Uterus (tissue), 2 donors: ENCODE results near the gene CNTNAP5.

Source experiments
- POLR2A ChIP-seq, 2 donors: fragments of 450-650 bp; IDR thresholded peaks; one replicate each; pipeline ENCODE4 v1.6.1; 2016; ENCODE audit warnings: antibody characterized with exemption in 2 of 2, mild to moderate bottlenecking in 1 of 2, moderate library complexity in 1 of 2
- TF ChIP-seq, protein P1 (sequence below), 4 experiments: fragments of 200-600 bp in 2 of 4; fragments of 450-650 bp in 2 of 4; sonication (generic) in 2 of 4; IDR thresholded peaks; one replicate each; pipeline ENCODE4 v1.5.1; 2016 to 2019; ENCODE audit warnings: antibody characterized with exemption in 4 of 4, mild to moderate bottlenecking in 2 of 4, moderate library complexity in 1 of 4

DNA sequence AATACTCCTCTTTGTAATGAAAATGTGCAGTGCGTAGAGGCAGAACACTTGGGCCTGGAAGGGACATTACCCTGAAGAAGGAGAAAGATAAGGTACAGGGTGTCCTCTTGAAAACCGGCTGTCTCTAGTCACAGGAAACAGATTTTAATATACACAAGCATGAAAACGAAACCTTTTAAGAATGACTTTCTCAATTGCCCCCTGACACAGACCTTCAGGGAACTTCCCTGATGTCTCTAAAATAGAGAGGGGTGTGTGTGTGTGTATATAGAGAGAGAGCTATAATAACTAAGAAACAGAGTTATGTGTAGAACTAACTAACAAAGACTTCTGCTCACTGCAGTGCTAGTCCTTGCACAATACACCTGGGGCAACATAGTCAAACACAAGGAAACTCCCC, 780.0 kb downstream of the CNTNAP5 start:
- TF ChIP-seq POLR2A (IDR thresholded peaks at IDR 0.05) = no peak
- TF ChIP-seq, protein P1, sequence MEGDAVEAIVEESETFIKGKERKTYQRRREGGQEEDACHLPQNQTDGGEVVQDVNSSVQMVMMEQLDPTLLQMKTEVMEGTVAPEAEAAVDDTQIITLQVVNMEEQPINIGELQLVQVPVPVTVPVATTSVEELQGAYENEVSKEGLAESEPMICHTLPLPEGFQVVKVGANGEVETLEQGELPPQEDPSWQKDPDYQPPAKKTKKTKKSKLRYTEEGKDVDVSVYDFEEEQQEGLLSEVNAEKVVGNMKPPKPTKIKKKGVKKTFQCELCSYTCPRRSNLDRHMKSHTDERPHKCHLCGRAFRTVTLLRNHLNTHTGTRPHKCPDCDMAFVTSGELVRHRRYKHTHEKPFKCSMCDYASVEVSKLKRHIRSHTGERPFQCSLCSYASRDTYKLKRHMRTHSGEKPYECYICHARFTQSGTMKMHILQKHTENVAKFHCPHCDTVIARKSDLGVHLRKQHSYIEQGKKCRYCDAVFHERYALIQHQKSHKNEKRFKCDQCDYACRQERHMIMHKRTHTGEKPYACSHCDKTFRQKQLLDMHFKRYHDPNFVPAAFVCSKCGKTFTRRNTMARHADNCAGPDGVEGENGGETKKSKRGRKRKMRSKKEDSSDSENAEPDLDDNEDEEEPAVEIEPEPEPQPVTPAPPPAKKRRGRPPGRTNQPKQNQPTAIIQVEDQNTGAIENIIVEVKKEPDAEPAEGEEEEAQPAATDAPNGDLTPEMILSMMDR (IDR thresholded peaks at IDR 0.05) = no peak
